Epithelial cell of esophagus (primary cell): ENCODE measurements around the gene IFNL4.

ENCODE experiments used
- DNase-seq: peaks from one replicate; pipeline ENCODE4 v3.0.0; 2010; ENCODE audit warnings: low read depth
- H3K4me3 ChIP-seq: 2 replicates; pipeline ENCODE4 v1.5.1; 2011; ENCODE audit warnings: mild to moderate bottlenecking, low read length, control low read depth
- CTCF ChIP-seq: IDR thresholded peaks from 2 replicates; pipeline ENCODE4 v1.5.1; 2011; ENCODE audit warnings: low read depth, mild to moderate bottlenecking, low read length, control low read depth, inconsistent platforms; ENCODE audit not compliant: insufficient read depth; ENCODE audit errors: missing control alignments

IFNL4 gene

DNA sequence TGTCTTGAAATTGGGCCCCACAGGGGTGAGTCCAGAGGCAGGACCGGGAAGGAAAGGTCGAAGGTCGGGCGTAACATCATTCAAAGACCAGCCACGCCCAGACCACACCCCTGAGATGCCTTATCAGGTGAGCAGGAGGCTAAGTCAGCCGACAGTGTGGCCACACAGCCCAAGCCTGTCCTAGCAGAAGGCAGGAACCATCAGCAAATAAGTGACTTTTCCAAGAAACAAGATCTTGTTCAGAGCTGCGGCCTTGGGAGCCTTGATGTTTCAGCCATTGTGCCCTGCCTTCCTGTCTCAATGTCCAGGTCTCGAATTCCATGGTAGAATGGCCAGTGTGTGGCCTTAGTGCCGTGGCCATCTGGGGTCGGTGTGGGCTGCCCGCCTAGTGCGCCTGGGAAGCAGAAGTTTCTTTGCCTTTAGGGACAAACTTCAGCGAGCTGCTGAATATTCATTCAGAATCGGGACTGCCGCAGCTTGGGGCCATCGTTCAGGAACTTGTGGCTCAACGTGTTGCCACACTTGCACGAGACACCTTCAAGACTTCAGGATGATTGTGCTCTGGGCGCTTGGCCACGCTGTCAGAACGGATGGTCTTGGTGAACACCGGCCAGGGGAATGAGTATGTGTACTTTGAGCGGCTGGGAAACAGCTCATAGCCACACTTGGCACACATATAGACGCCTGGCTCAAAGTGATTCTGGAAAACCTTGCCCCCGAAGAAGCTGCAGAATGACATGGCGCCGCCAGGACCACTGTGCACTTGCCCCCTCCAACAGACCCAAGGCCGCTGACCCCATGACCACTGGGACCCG, 6.1 kb upstream of the IFNL4 start:
- no peak for DNase-seq
- TF ChIP-seq CTCF: no peak
- H3K4me3 ChIP-seq: no peak overlapping the region

DNA sequence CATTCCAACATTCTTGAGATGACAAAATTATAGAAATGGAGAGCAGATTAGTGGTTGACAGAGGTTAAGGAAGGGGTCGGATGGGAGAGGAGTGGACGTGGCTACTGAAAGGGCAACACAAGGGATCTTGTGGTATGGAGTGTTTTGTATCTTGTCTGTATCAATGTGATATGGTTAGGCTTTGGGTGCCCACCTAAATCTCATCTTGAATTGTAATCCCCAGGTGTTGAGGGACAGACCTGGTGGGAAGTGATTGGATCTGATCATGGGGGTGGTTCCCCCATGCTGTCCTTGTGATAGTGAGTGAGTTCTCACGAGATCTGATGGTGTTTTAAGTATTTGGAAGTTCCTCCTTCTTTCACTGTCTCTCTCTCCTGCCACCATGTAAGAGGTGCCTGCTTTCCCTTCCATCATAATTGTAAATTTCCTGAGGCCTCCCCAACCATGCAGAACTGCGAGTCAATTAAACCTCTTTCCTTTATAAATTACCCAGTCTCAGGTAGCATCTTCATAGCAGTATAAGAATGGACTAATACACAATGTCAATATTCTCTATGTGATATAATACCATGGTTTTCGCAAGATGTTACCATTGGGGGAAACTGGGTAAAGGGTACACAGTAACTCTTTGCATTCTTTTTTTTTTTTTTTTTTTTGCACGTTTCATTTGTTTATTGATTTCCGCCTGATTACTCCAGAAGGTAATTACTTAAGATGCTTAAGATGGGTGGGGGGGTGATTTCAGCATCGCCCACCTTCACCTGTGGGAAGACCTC, 4.9 kb upstream of the IFNL4 start:
- no peak for TF ChIP-seq CTCF
- DNase-seq: no peak

DNA sequence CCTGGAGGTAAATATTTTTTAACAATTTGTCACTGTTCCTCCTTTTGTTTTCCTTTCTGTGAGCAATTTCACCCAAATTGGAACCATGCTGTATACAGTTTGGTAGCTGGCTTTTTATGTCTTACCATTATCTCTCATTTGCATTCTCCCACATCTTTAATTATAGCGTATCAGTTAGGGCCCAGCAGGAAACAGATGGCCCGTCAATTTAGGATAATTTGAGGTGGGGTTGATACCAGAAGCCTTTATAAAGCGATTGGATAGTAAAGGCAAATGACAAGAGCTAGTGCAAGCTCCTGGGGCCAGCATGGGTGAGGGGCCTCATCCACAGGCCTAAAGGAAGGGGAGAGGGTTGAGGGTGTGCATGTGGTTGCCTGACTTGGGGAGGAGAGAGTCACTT, 3.8 kb upstream of the IFNL4 start:
- no peak overlapping the region for H3K4me3 ChIP-seq
- TF ChIP-seq CTCF: no peak
- no peak for DNase-seq

More for the DNA sequence above, 4.9 kb upstream of the IFNL4 start:
- no peak overlapping the region for H3K4me3 ChIP-seq

DNA sequence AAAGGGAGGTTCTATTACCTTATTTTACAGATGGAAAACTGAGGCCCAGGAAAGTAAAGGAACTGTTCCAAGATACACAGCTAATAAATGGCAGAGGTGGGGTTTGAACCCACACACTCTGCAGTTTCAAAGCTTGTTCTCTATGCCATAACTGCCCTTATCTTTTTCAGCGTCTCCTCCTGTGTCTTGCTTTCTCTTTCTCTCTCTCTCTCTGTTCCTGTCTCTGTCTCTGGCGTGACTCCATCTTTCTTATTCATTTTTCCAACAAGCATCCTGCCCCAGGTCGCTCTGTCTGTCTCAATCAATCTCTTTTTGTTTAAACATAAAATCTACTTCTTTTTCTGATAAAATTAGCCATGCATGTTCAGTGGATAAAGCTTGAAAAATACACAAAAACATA, 3.2 kb upstream of the IFNL4 start:
- no peak for TF ChIP-seq CTCF
- H3K4me3 ChIP-seq: no peak overlapping the region
- DNase-seq: no peak

- TF ChIP-seq CTCF: no peak
- no peak for DNase-seq
- no peak overlapping the region for H3K4me3 ChIP-seq
These were observed 2.4 kb upstream of the IFNL4 start for GRCh38 chr19:39251081-39251480.

DNA sequence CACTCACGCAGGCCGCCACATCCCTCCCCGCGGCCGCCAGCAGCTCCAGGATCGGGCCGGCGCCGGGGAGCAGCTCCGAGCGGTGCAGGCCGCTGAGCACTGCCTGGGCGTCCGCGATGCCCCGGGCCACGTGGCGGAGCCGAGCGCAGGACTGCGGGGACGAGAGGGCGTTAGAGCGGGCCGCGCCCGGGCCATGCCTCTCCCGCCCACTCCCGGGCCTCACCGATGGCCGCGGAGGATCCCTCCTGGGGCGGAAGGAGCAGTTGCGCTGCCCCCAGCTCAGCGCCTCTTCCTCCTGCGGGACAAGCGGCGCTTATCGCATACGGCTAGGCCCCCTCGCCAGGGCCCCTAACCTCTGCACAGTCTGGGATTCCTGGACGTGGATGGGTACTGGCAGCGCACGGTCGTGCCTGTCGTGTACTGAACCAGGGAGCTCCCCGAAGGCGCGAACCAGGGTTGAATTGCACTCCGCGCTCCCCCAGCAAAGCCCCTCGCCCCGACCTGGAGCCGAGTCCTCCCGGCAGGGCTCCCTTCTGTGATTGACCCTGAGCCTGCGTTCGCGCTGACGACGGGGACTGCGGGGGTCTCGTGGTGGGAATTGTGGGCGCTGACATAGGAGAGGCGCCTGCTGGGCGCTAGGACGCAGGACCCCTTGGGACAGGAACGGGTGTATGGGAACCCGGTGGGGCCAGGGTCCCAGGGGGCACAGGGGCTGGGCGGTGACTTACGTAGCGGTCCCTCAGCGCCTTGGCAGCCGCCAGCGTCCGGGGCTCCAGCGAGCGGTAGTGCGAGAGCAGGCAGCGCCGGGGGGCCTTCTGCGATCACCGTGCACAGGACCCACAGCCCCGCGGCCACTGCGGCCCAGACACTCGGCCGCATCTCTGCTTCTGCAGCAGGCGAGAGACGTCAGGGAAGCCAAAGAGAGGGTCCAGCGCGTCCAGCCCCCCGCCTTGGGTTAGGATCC, 673 bp downstream of the IFNL4 start:
- TF ChIP-seq CTCF: no peak
- DNase-seq: peak; percentile 13
- no peak overlapping the region for H3K4me3 ChIP-seq
